Mesothelial cell of epicardium (in vitro differentiated cells): ENCODE results near the gene FAM107A. TPM values are rescaled to one million over a fixed set of nuclear protein-coding genes. Genes with fewer than 3 reads are reported as not detected.

ENCODE experiments used
- DNase-seq, 2 experiments: peaks; one replicate each; pipeline ENCODE4 v3.0.0; 2021; ENCODE audit warnings: low spot score in 2 of 2; ENCODE audit not compliant: unreplicated experiment in 2 of 2
- H3K27ac Mint-ChIP-seq: 2 replicates; pipeline ENCODE4 v1.8.0; 2021; ENCODE audit warnings: mixed read lengths
- H3K27me3 Mint-ChIP-seq: 2 replicates; pipeline ENCODE4 v1.8.0; 2021; ENCODE audit warnings: low read depth, mixed read lengths
- H3K36me3 Mint-ChIP-seq: 2 replicates; pipeline ENCODE4 v1.8.0; 2021; ENCODE audit warnings: mixed read lengths
- H3K4me1 Mint-ChIP-seq: 2 replicates; pipeline ENCODE4 v1.8.0; 2021; ENCODE audit warnings: mixed read lengths
- H3K4me3 Mint-ChIP-seq: 2 replicates; pipeline ENCODE4 v1.8.0; 2021; ENCODE audit warnings: mild to moderate bottlenecking, moderate library complexity, mixed read lengths
- H3K9me3 Mint-ChIP-seq: 2 replicates; pipeline ENCODE4 v1.8.0; 2021; ENCODE audit warnings: mixed read lengths
- total RNA-seq: library from RNA; stranded (reverse); gene quantifications from 3 replicates; pipeline ENCODE4 v1.2.1, GENCODE V29; 2021
- TF ChIP-seq, protein P1 (sequence below): fragments of 200-600 bp; sonication (generic); IDR thresholded peaks from one replicate; pipeline ENCODE4 v1.5.0; 2021; ENCODE audit warnings: antibody characterized with exemption; ENCODE audit not compliant: unreplicated experiment

FAM107A gene
- total RNA-seq, 1 donor from 2014 or later: not detected

DNA sequence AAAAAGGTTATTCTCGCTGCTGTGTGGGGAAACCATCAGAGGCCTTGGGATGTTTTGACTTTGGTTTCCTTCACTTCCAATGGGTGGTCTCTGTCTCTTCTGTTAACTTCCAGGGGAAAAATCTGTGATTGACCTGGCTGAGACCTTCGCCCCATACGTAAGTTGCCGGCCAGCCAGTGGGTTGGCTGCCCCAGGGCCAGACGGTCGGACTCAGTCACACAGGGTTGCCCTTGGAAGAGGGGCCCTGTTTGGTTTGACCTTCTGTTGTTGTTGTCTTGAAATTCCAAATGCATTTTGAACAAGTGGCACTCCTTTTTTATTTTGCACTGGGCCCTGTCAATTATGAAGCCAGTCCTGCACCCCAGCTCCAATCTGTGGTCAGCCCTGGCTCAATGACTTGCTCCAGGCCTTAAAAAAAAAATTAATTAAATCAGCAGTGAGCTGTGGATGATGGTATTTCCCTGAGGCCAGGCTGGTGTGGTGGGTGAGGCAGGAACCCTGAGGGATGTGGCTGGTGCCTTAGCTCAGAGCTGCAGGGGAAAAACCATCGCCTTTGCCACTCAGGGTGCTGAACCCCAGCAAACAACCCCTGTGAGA lies 4.5 kb downstream of the FAM107A start:
- TF ChIP-seq, protein P1, sequence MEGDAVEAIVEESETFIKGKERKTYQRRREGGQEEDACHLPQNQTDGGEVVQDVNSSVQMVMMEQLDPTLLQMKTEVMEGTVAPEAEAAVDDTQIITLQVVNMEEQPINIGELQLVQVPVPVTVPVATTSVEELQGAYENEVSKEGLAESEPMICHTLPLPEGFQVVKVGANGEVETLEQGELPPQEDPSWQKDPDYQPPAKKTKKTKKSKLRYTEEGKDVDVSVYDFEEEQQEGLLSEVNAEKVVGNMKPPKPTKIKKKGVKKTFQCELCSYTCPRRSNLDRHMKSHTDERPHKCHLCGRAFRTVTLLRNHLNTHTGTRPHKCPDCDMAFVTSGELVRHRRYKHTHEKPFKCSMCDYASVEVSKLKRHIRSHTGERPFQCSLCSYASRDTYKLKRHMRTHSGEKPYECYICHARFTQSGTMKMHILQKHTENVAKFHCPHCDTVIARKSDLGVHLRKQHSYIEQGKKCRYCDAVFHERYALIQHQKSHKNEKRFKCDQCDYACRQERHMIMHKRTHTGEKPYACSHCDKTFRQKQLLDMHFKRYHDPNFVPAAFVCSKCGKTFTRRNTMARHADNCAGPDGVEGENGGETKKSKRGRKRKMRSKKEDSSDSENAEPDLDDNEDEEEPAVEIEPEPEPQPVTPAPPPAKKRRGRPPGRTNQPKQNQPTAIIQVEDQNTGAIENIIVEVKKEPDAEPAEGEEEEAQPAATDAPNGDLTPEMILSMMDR: no peak
- Mint-ChIP-seq H3K9me3 (peaks cover 10% of the 10 kb centered on the region), H3K4me3 (no peak overlapping the region), H3K4me1 (peaks cover 2% of the 10 kb centered on the region), H3K27me3 (peaks cover 17% of the 10 kb centered on the region), H3K27ac (no peak overlapping the region), H3K36me3 (no peaks in the 10 kb centered on the region)
- DNase-seq: no peak

DNA sequence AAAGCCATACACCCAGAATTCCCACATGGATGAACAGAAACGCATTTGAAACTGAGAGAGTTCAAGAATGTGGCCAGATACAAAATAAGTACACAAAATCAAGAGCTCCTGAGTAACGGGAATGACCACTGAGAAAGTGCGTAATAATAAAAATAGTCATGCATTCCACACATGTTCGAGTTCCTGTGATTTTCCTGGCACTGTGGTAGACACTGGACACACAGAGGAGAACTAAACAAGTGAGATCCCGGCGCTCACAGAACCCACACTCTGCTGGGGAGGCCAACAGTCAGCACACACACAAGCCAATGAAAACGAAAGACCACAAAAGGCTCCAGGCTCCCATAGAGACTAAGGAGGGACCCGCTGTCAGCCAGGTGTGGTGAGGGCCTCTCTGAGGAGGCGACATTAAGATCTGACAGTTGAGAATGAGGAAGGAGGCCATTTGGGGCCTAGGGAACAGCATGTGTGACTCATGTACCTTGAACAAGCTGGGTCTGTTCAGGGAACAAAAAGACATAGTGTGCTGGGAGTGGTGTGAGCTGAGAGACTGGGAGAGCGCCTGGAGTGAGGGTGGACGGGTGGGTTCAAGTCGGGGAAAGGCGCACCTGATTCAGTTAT lies 5.1 kb downstream of the FAM107A start:
- TF ChIP-seq, protein P1: no peak
- Mint-ChIP-seq H3K4me3 (no peak overlapping the region), H3K36me3 (no peaks in the 10 kb centered on the region), H3K9me3 (peaks cover 10% of the 10 kb centered on the region), H3K27ac (no peak overlapping the region), H3K27me3 (peaks cover 11% of the 10 kb centered on the region), H3K4me1 (peaks cover 2% of the 10 kb centered on the region)
- DNase-seq: no peak

DNA sequence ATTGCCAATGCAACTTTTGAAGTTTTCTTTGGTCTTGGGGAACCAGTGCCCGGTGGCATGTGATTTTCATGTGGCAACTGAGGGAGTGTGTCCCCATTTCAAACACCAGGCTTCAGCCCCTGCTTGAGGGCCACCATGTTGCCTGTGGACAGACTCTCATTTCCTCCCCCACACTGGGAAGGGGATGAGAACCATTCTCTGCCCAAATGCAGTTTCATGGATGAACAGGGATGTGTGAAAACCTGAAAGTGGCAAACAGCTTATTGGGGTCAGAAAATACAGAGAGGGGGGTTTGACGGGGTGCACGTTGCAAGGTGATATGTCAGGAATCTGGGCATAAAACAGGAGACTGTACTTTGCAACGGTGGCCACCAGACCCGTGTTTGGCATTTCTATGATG lies 6.3 kb downstream of the FAM107A start:
- Mint-ChIP-seq H3K4me1 (peaks cover 6% of the 10 kb centered on the region), H3K27ac (no peak overlapping the region), H3K4me3 (no peak overlapping the region), H3K36me3 (no peaks in the 10 kb centered on the region), H3K9me3 (peaks cover 10% of the 10 kb centered on the region), H3K27me3 (no peaks in the 10 kb centered on the region)
- TF ChIP-seq, protein P1: no peak
- no peak for DNase-seq

DNA sequence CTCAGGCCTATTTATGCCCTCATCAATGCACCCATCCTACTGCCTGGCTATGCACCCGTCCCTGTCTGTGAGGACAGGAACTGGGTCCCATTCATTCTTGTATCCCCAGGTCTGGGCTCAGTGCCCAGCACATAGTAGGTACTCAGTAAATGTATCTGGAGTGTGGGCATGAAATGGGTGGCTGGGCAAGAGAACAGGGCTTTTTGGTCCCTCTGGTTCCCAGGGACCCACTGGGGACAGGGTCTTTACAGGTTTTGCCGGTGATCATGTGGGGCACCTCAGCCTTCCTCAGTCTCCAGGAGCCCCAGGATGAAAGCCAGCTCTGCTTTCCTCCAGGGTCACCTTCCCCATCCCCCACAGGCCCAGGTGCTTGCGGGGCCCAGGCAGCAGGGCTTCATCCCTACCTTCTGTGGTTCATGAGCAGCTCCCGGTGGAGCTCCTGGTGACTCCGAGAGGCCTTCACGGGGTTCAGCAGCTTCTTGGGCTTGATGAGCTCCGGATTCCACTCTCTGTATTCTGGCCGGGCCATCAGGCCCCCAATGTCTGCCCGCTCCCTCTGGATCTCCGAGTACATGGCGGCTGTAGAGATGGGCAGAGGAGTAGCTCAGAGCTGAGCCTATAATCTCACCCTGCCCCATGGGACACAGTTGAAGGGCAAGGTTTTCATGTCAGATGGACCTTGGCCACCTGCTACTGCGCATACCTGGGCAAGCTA lies 7.7 kb downstream of the FAM107A start:
- Mint-ChIP-seq H3K27me3 (no peaks in the 10 kb centered on the region), H3K27ac (no peak overlapping the region), H3K4me3 (no peak overlapping the region), H3K9me3 (peaks cover 10% of the 10 kb centered on the region), H3K4me1 (peaks cover 18% of the 10 kb centered on the region), H3K36me3 (no peaks in the 10 kb centered on the region)
- TF ChIP-seq, protein P1: no peak
- no peak for DNase-seq

DNA sequence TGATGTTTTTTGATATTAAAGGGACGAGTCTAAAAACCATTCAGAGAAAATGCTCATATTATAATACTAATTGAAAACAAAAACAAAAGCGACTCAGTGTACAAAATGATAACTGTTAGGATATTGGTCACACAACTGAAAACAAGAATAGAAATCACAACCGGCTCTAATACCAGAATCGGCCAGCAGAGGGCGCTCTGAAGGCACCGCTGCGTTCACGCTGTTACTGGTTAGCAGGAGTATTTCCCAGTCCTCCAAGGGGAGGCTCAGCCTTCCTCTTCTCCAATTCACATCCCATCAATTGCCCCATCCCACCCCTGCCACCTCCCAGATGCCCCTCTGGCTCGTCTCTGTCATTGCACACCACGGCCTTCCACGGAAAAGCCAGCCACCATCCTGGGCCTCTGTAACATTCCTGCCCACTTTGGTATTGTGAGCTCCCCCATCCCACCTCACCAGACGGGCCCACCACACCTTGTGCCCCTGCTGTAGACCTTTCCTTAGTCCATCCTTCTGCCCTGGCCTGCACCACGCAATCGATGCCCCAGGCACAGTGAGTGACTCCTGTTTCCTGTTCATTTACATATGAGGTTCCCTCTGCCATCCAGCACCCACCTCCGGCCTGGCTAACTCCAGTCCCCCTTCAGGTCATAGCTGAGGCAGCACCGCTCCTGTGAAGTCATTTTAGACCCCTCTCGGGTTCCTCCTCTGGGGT lies 8.5 kb downstream of the FAM107A start:
- H3K9me3 Mint-ChIP-seq: peaks cover 10% of the 10 kb centered on the region
- no peaks in the 10 kb centered on the region for H3K36me3 Mint-ChIP-seq
- peaks cover 18% of the 10 kb centered on the region for H3K4me1 Mint-ChIP-seq
- no peaks in the 10 kb centered on the region for H3K27me3 Mint-ChIP-seq
- TF ChIP-seq, protein P1: peak; percentile 93
- H3K4me3 Mint-ChIP-seq: no peak overlapping the region
- peak in 1 of 2 experiments; percentile 91 for DNase-seq
- no peak overlapping the region for H3K27ac Mint-ChIP-seq
